Tibial nerve (tissue), 4 donors: ENCODE results near the gene SMOC1. TPM values are rescaled to one million over a fixed set of nuclear protein-coding genes. Genes with fewer than 3 reads are reported as not detected.

Source experiments
- DNase-seq, 2 donors: peaks; one replicate each; pipeline ENCODE4 v3.0.0-alpha.2; 2019; ENCODE audit warnings: low spot score in 2 of 2
- H3K27ac ChIP-seq, 4 donors: fragments of 200-600 bp; sonication (generic) in 3 of 4; one replicate each; pipeline ENCODE4 v1.5.1; 2017 to 2019; ENCODE audit warnings: mild to moderate bottlenecking in 1 of 4
- H3K27me3 ChIP-seq, 2 donors: fragments of 200-600 bp; sonication (generic) in 1 of 2; one replicate each; pipeline versions ENCODE4 v1.5.1 to v1.6.0; 2017 to 2019
- H3K36me3 ChIP-seq, 3 donors: fragments of 200-600 bp; sonication (generic); one replicate each; pipeline ENCODE4 v1.5.1; 2018 to 2019
- H3K4me1 ChIP-seq, 4 donors: fragments of 200-600 bp; sonication (generic) in 3 of 4; one replicate each; pipeline ENCODE4 v1.5.1; 2017 to 2019
- H3K4me3 ChIP-seq, 4 donors: fragments of 200-600 bp; sonication (generic) in 3 of 4; one replicate each; pipeline ENCODE4 v1.5.1; 2017 to 2019; ENCODE audit warnings: mild to moderate bottlenecking in 1 of 4, moderate library complexity in 1 of 4
- H3K9me3 ChIP-seq, 4 donors: fragments of 200-600 bp; sonication (generic) in 3 of 4; one replicate each; pipeline ENCODE4 v1.5.1; 2017 to 2019
- CTCF ChIP-seq, 5 experiments: fragments of 200-600 bp in 3 of 5; fragments of 450-650 bp in 2 of 5; sonication (generic) in 3 of 5; IDR thresholded peaks; one replicate each; pipeline ENCODE4 v1.5.1; 2016 to 2019; ENCODE audit warnings: antibody characterized with exemption in 5 of 5, mild to moderate bottlenecking in 3 of 5, moderate library complexity in 2 of 5
- EP300 ChIP-seq, 2 donors: sonication (generic); formaldehyde crosslinking; IDR thresholded peaks; one replicate each; pipeline ENCODE4 v1.6.1; 2017; ENCODE audit warnings: antibody characterized with exemption in 2 of 2, mild to moderate bottlenecking in 1 of 2
- POLR2A ChIP-seq, 2 donors: fragments of 450-650 bp; IDR thresholded peaks; one replicate each; pipeline ENCODE4 v1.6.1; 2017; ENCODE audit warnings: antibody characterized with exemption in 2 of 2, mild to moderate bottlenecking in 2 of 2, moderate library complexity in 2 of 2
- WGBS, 2 donors: methylation state at CpG; one replicate each; pipeline ENCODE4 v1.1.5; 2018; 5-methylcytosine and 5-hydroxymethylcytosine counted together
- total RNA-seq, 4 donors: library from RNA; depleted of rRNA; stranded (reverse); fragments of >200 nt; gene quantifications; one replicate each; pipeline ENCODE4 v1.1.0, GENCODE V29; 2016

The SMOC1 gene
- total RNA-seq, 4 donors from 2014 or later: 6.0 to 14.4 (median 13.3) TPM

- no peak overlapping the region for H3K27ac ChIP-seq
- H3K27me3 ChIP-seq: no peaks in the 10 kb centered on the region
- DNase-seq: no peak
- H3K4me1 ChIP-seq: no peaks in the 10 kb centered on the region
- H3K36me3 ChIP-seq: no peaks in the 10 kb centered on the region
- no peaks in the 10 kb centered on the region for H3K9me3 ChIP-seq
- no peak overlapping the region for H3K4me3 ChIP-seq
- WGBS, 2 donors: 11 to 27% methylated on average over 3 of the region's 3 CpGs
- TF ChIP-seq CTCF (IDR thresholded peaks at IDR 0.05): no peak
- TF ChIP-seq POLR2A (IDR thresholded peaks at IDR 0.05): no peak
- TF ChIP-seq EP300 (IDR thresholded peaks at IDR 0.05): no peak
Observed at GRCh38 chr14:70052990-70053389, 173.8 kb downstream of the SMOC1 start.

- TF ChIP-seq EP300 (IDR thresholded peaks at IDR 0.05): no peak
- TF ChIP-seq POLR2A (IDR thresholded peaks at IDR 0.05): no peak
- no peak for TF ChIP-seq CTCF (IDR thresholded peaks at IDR 0.05)
- no peaks in the 10 kb centered on the region for H3K9me3 ChIP-seq
- no peak for DNase-seq
Observed at GRCh38 chr14:70057519-70058136, 178.4 kb downstream of the SMOC1 start.

GRCh38 chr14:70059545-70059944, 180.3 kb downstream of the SMOC1 start:
- H3K4me1 ChIP-seq: no peaks in the 10 kb centered on the region
- H3K9me3 ChIP-seq: no peaks in the 10 kb centered on the region
- 96% methylated on average over 2 of the region's 2 CpGs for WGBS, 2 donors

More at GRCh38 chr14:70057519-70058136, 178.4 kb downstream of the SMOC1 start:
- Histone ChIP-seq H3K4me3 (no peak overlapping the region), H3K36me3 (no peaks in the 10 kb centered on the region), H3K27me3 (no peaks in the 10 kb centered on the region), H3K4me1 (no peaks in the 10 kb centered on the region), H3K27ac (no peak overlapping the region)
- WGBS, 2 donors: 72 to 73% methylated on average over 5 of the region's 5 CpGs

DNA sequence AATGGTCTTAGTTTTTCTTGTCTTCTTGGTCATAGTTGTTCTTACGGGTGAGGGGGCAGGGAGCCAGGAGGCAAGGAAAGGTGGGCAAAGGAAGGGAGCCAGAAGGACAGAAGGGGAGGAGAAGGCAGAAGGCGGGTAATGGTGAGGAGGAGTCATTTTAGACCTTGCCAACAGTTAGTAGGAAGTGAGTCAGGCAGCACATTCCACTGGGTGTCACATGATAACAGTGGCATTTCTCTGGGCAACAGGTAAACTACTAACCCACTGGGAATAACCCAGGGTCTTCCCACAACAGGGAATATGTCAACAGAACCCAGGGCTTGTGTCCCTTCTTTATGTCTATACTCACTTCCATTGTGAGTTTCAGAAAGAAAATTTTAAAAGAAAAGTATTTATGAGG, 181.9 kb downstream of the SMOC1 start:
- no peak for DNase-seq
- no peak for TF ChIP-seq EP300 (IDR thresholded peaks at IDR 0.05)
- no peak for TF ChIP-seq POLR2A (IDR thresholded peaks at IDR 0.05)
- TF ChIP-seq CTCF (IDR thresholded peaks at IDR 0.05): no peak
- no peak overlapping the region for H3K27ac ChIP-seq
- no peaks in the 10 kb centered on the region for H3K36me3 ChIP-seq
- WGBS, 2 donors: 82 to 88% methylated on average over 2 of the region's 2 CpGs
- H3K4me3 ChIP-seq: no peak overlapping the region
- H3K9me3 ChIP-seq: no peaks in the 10 kb centered on the region
- no peaks in the 10 kb centered on the region for H3K4me1 ChIP-seq
- H3K27me3 ChIP-seq: no peaks in the 10 kb centered on the region

More at GRCh38 chr14:70059545-70059944, 180.3 kb downstream of the SMOC1 start:
- TF ChIP-seq EP300 (IDR thresholded peaks at IDR 0.05): no peak
- TF ChIP-seq POLR2A (IDR thresholded peaks at IDR 0.05): no peak
- TF ChIP-seq CTCF (IDR thresholded peaks at IDR 0.05): no peak
- Histone ChIP-seq H3K27ac (no peak overlapping the region), H3K27me3 (no peaks in the 10 kb centered on the region), H3K4me3 (no peak overlapping the region), H3K36me3 (no peaks in the 10 kb centered on the region)
- DNase-seq: no peak

- H3K9me3 ChIP-seq: no peaks in the 10 kb centered on the region
- WGBS, 2 donors: 54 to 67% methylated on average over 11 of the region's 11 CpGs
- H3K36me3 ChIP-seq: no peaks in the 10 kb centered on the region
- H3K27ac ChIP-seq: no peak overlapping the region
- H3K4me1 ChIP-seq: no peaks in the 10 kb centered on the region
- no peak for DNase-seq
- TF ChIP-seq POLR2A (IDR thresholded peaks at IDR 0.05) (no peak), EP300 (IDR thresholded peaks at IDR 0.05) (no peak), CTCF (IDR thresholded peaks at IDR 0.05) (no peak)
- H3K27me3 ChIP-seq: no peaks in the 10 kb centered on the region
- no peak overlapping the region for H3K4me3 ChIP-seq
Observed at GRCh38 chr14:70064136-70064865, 185.1 kb downstream of the SMOC1 start.
